Measurements from ENCODE around the gene GPRC5D.

Gene GPRC5D

DNA sequence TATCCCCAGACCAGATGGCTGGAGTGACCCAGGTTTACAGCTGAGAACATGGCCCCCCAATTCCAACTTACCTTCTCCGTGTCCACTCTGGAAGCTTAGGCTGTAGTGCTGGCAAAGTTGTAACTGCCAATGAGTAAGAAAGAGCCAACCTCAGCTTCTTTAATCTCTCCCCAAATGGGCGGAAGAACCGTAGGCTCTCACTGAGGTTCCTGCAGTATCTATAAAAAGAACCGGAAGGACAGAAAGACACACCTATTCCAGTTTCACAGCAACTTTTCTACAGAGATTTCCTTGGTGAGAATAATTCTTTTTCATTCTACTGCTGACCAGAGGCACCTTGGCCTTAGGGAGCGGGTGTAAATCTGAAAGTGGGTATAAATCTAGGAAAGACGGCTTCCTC, at the start of gene GPRC5D:
Gene GPRC5D, minus strand, starts transcription at position 135 of the 400 bp plus-strand sequence. CDS start 1,786 bp downstream, outside the sequence.
- DNase-seq = no peak

DNA sequence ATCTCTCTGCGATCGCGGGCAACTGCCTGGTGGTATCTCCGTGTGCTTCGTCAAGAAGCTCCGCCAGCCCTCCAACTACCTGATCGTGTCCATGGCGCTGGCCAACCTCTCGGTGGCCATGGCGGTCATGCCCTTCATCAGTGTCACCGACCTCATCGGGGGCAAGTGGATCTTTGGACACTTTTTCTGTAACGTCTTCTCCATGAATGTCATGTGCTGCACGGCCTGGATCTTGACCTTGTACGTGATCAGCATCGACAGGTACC, 49.7 kb upstream of the GPRC5D start:
- no peak for DNase-seq

DNA sequence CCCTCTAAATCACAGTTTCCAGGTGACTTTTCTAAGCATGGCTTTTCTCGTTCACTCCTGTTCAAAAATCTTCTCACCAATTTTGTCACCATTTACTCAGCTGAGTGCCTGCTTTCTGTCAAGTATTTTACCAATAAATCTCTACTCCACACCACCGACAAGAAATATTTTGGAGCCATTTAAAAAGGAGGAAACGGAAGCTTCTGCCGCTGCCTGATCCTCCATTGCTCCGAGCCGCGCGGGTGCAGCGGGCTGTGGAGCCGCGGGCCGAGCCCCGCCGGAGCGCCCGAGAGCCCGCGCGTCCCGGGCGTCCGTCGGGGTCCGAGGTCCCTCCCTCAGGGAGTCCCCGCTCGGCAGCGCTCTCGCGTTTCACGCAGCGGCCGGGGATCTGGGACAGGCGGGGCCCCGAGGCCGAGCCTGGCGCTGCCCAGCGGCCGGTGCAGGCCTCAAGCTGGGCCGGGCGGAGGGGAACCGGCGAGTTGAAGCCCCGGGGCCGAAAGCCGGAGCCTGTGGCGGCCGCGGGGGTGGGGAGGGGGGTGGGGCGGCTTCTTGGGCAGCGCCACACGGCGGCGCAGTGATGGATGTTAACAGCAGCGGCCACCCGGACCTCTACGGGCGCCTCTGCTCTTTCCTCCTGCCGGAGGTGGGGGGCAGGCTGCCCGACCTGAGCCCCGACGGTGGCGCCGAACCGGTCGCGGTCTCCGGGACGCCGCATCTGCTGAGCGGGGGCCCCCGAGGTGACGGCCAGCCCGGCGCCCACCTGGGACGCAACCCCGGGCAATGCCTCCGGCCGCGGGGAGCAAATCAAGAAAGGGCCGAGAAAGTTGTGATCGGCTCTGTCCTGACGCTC, 49.2 kb upstream of the GPRC5D start:
- no peak for DNase-seq

DNA sequence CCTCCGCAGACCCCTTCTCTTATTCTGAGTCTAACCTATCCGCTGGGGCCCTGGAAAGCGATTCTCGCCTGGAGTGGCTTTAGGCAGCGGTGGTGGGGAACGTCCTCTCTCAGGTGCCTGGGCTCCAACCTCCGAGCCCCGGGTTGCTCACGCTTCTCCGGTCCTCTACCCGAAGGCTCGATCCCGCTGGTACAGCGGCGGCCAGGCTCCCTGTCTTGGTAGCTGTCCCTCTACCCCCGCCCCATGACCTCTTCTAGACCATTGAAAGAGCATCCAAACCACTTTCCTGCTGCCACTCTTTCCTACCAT, 48.6 kb upstream of the GPRC5D start:
- DNase-seq = peak; percentile 11

DNA sequence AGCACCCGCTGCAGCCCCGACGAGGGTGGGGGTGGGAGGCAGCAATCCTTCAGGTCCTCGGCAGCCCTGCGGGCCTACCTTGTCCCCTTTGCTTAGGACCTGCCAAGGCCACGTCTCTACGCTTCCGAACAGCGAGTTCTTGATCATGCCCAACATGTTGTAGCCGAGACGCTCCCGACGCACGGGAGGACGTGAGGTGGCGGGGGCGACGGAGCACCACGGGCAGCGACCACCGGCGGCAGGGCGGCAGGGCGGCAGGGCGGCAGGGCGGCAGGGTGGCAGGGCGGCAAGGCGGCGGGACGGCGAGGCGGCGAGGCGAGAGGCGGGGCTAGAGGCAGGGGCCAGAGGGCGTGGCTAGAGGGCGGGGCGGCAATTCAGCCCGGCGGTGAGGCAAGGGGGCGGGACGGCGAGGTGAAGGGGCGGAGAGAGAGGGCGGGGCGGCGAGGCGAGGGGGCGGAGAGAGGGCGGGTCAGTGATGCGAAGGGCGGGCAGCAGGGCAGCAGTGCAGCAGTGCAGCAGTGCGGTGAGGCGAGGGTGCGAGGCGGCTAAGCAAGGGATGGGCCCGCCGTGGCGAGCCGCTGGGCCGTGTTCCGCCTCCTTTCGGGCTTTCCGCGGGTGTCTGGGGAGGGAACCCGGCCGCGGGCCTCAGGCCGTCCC, 48.1 kb upstream of the GPRC5D start, which contains the start of gene HEBP1:
Gene HEBP1, minus strand, starts transcription at position 307 of the 657 bp plus-strand sequence. Its CDS starts 151 bp downstream, at position 156.
- DNase-seq = peak; percentile 27

DNA sequence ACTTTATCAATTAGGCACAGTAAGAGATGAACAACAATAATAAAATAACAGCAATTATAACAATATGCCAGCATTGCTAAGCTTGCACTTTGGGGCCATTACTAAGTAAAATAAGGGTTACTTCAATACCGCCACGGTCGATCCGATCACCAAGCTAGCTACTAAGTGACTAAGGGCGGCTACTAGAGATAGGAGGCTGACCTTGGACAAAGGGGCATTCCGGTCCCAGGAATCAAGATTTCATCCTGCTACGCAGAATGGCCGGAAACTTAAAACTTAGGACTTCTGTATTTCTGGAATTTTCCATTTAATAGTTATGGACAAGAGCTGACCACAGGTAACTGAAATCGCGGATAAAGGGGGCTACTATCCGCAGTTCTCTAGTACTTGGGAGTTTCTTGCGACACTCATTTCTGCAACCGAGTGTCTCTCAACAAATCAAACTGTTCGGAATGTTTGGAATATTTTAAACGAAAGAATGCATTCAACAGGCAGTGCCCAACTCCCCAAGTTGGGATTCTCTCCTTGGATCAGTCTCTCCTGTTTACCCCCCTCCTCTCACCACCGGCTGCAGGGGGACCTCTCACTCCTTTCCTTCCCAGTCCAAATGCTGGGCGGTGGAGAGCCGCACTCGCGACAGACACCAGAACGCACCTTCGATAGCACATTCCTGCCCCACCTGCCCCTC, 47.4 kb upstream of the GPRC5D start:
- DNase-seq = no peak

DNA sequence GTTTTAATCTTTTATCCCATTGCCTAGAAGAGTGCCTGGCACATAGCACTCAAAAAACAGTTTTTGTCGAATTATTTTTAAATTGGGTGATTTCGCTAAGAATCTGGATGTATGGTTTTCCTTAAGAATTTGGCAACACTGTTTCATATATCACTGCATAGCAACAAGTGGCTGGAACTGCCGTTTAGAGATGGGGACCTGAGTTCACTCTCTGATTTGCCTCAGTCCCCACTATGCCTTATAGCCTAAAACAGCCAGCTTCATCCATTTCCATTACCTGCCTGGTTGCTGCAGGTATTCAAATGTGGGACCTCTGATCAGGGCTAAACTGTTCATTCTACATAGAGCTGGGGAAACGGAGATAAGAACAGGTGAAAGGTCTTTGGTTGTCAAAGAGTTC, 46.3 kb upstream of the GPRC5D start:
- DNase-seq = no peak

DNA sequence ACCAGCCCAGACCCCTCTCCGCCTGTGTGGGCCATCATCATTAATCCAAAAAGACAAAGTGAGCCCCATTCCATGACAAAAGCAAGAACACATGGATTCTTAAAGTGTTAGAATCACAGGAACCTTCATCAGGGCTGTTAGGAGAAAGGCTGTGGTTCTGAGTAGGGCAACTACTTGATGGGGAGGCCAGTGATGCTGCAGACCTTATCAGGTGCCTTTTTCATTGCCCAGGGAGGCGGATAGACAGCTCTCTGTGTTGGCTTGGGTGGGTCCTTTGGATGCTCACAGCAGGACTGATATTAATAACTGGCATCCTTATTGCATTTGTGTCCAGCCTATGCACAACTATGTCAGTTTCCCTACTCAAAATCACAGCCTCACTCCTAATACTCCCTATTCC, 45.8 kb upstream of the GPRC5D start:
- DNase-seq = no peak

DNA sequence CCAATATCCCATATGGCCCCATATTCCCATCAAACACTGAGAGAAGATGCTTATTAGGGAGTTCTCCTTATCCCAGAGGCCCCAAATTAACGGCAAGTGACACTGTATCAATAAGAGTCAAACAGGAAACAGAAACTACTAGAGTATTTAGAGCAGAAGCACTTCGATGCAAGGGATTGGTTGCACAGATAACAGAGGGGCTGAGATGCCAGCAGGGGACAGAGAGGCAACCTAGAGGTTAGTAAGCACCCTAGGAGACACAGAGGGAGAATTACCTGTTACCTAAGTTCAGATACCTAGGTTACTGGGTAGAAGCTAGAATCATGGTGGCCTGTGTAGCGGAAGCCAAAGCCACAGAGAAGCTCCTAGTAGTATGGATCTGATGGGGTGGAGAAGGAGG, 45.2 kb upstream of the GPRC5D start:
- no peak for DNase-seq

DNA sequence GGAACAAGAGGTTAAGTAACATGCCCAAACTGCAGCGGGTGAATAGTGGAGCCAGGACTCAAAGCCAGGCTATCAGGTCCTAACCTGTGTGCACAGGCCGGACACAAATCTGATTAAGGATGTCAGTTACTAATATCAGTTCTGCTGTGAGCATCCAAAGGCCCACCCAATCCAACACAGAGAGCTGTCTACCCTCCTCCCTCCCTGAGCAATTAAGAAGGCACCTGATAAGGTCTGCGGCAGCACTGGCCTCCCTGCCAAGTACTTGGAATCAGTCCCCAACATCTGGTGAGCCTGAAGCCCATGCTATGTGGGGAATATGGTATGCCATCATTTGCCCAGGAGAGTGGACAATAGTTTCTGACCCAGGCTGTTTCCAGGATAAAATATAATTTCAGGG, 44.2 kb upstream of the GPRC5D start:
- no peak for DNase-seq

DNA sequence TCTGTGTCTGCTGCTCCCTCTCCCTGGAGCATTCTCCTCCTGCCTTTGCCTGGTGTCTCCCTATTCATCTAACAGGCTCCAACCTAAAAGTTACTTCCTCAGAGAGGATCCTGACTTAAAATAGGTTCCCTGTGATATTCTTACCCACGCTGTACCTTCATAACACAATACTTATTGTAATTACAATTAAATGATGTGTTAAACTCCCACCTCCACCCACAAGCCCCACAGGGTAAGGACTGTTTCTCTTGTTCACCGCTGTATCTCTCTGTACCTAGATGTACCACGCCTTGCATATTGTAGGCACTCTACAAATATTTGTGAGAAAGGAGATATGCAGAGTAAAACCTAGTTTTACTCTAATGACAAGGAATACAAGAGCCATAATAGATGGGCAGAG, 43.1 kb upstream of the GPRC5D start:
- DNase-seq = no peak

DNA sequence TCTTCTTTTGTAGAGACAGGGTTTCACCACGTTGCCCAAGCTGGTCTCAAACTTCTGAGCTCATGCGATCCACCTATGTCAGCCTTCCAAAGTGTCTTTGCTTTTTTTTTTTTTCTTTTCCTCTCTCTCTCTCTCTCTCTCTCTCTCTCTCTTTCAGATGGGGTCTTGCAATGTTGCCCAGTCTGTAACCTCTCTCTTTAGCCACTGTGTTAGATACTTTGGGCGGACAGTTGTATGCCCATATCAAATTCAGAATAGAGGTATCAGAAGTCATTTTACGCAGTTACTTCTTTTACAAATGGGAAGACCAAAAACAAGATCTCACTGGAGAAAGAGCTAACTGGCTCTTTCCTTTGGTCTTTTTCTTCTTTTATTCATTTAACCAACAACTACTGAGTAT, 41.4 kb upstream of the GPRC5D start:
- no peak for DNase-seq

DNA sequence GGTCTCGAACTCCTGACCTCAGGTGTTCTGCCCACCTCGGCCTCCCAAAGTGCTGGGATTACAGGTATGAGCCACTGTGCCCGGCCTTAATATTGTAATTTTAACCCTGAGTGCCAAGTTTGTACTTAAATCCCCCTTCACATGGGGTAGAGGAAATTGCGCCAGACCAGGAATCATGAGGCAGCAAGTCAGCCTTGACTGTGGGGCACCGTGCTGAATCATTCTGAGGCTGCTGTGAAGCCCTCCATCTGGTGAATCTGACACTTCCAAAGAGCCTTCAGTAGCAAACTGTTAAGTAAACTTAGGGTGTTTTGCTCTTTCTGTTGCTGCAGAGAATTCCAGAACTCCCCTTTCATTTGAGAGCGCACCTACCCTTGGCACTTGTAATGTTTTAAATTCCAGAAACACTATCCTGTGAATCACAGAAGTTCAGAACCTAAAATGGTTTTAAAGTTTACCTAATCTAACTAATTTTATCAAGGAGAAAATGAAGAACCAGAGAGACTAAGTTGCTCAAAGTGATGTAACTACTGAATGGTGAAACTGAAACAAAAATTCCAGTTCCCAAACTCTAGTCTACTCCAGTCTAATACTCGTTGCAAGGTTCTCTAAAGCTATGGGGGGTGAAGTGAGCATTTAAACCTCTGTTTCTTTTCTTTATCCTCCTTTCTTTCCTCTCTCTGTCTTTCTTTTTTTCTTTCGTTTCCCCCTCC, 40.6 kb upstream of the GPRC5D start:
- no peak for DNase-seq

DNA sequence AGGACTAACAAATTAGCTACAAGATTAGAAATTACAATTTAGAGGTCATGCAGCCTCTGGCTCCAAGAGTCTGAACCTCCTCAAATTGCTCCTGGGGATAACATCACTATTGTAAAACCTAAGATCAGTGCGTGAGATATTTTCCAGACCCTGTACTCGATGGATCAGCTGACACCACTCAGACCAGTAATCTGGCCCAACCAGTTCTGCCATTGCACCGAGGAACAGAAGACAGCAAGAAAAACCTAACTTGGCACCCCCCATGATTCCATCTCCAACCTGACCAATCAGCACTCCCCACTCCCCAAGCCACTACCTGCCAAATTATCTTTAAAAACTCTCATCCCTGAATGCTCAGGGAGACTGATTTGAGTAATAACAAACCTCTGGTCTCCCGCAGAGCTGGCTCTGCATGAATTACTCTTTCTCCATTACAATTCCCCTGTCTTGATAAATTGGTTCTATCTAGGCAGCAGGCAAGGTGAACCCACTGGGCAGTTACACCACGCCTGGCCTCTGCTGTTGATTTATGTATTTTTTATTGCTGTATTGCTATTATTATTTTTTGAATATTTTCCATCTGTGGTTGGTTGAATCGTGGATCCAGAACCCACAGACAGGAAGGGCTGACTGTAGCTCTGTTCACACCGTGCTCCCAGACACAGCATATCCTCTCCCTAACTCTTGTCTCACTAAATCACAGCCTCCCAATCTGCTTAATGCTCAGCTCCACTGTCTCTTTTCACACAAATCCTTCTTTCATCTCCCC, 38.9 kb upstream of the GPRC5D start:
- no peak for DNase-seq

DNA sequence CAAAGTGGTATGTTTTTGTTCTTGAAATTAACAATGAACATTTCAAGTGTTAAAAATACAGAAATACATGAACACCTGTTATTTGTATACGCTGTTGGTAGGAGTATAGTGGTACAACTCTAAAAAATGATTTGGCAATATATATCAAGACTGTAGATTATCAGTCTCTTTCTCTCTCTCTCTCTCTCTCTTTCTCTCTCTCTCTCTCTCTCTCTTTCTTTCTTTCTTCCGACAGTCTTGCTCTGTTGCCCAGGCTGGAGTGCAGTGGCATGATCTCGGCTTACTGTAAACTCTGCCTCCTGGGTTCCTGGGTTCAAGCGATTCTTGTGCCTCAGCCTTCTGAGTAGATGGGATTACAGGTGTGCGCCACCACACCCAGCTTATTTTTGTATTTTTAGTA, 35.5 kb upstream of the GPRC5D start:
- DNase-seq = no peak

DNA sequence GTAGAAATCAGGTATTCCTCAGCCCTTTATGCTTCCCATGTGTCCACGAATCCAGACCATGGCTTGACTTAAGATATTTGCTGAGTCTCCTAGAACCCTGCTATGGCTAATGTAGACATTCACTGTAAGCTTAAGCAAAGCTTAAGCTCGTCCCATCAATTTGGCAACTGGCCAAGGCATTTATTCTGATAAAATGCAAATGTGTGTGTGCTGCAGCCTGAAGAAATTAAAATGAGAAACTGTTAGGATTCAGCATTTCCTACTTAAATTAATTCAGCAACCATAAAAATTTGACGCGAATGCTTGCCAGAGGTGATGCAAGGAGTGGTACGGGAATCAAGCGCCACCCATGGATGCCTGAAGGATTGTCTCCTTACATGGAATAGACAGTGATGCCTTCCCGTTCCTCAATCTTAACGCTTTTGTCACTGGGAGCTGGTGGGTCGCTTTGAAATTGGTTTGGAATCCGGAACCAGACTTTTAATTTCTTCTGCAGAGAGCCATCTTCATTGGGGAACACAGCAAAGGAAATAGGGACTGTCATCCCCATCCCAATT, 34.9 kb upstream of the GPRC5D start:
- no peak for DNase-seq

DNA sequence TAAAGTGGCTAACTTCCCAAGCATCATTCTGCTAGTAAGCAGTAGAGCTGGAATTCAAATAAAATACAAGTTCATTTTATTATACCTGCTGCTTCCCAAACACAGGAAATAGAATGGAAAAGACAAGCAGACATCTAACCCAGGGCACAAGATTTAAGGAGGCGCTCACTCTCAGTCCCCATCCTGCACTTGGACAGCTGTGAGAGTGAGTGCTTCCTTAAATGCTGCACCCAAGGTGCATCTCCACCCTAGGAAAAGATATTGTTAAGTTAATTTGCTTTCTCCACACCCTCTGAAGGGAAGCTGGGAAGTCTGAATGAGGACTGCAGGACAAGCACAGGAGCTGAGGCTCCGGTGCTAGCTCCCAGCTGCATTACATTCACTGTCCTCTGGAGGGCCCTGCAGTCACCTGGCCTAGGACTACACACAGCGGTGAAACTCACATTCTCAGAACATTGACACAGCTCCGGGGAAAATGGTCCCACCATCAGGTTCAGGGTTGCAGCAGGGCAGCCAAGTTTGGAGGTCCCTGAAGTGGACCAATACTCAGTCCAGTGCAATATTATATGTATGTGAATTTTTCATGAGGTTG, 33.9 kb upstream of the GPRC5D start:
- DNase-seq = no peak

DNA sequence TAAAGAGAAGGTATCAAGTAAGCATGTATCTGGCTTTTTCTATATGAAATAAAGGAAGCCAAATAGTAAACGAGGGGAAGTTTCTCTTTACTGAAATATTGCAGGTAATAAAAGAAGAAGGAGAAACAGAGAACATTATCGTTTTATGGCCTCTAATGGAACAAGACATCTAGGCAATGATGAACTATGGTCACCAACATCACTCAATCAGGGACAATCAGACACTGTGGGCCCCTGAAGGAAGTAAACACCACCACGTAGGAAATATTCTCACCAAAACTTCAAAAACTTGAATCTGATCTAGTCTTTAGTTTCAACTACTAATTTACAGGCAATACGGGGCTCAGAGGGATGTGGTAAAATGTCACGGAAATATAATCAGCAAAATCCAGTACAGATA, 32.2 kb upstream of the GPRC5D start:
- DNase-seq = no peak

DNA sequence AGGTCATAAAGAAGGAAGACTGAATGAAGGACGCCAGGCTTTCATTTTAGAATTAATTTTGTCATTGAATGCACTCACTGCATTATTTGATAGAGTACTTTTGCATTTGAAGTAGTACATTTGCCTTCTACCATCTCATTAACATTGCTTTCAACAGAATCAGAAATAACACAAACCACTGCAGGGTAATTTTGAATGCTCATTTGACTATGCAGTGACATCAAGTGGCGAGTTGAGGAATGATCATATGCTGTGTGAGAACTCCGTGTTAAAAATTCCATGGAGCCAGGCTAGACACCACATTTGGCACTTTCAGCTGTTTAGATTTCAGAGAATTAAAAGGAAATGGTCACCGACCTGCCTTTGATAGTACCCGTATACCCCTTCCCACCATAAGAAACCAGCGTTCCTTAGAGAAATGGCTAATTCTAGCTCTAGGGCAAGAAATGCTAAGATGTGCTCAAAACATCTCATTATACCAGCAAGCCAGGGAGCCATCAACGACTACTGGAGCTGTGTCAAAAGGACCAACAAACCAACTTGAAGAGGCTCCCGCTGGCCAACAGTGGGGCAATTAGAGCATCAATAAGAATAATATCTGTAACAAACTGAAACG, 31.6 kb upstream of the GPRC5D start:
- no peak for DNase-seq

DNA sequence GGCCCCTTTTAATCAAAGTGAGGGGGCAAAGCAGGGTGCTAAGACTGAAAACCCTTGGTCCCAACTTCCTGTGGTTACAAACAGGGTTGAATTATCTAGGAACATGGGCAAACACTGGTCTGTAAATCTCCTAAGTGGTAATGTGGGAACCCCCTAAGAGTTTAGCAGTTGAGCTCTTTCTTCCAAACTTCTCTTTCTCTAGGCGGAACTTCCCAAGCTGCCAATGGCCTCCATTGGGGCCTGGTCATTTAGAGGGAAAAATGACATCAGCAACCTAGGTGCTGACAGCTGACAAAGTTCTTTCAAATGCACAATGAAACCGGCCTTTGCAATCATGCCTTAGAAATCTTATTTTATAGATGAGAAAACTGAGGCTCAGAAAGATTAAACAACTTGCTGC, 30.4 kb upstream of the GPRC5D start:
- no peak for DNase-seq

DNA sequence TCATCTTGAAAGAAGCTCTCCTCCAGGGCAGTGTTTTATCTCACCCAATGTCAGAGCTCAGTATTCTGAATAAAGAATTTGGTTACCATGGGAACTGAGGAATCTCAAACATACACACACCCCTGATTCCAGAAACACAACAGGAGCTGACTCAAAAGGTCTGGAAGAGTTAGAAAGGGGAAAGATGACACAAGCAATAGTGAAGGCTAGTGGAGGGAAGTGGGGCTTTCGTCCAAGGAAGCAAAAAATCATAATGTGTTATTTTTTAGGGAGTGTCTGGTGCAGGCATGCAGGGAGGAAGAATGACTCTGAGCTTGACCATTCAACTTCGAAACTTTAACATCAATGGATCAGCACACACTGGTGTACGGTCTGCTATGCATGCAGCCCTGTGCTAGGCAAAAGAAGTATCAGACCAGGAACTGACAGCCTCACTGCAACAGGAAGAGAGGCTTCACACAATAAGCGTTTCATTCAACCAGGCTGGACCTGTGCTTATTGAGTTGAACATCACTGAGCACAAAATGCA, 27.8 kb upstream of the GPRC5D start:
- no peak for DNase-seq
